GM12872 (cell line): ENCODE data around the gene SLC10A6.

Source experiments
- CTCF ChIP-seq: IDR thresholded peaks from 3 replicates; pipeline ENCODE4 v1.5.1; 2011; ENCODE audit warnings: low read depth, mild to moderate bottlenecking, low read length, moderate library complexity; ENCODE audit not compliant: insufficient read depth

SLC10A6 gene

GRCh38 chr4:86857341-86858052, 8.3 kb upstream of the SLC10A6 start:
- no peak for TF ChIP-seq CTCF

GRCh38 chr4:86856896-86857295, 7.7 kb upstream of the SLC10A6 start:
- TF ChIP-seq CTCF, result no peak

- no peak for TF ChIP-seq CTCF
Observed at GRCh38 chr4:86855572-86855971, 6.4 kb upstream of the SLC10A6 start.

- no peak for TF ChIP-seq CTCF
Observed at GRCh38 chr4:86853209-86853608, 4.0 kb upstream of the SLC10A6 start.

- no peak for TF ChIP-seq CTCF
Observed at GRCh38 chr4:86848136-86848535, 1.0 kb downstream of the SLC10A6 start.

GRCh38 chr4:86847571-86847970, 1.6 kb downstream of the SLC10A6 start:
- no peak for TF ChIP-seq CTCF

GRCh38 chr4:86846921-86847320, 2.3 kb downstream of the SLC10A6 start:
- no peak for TF ChIP-seq CTCF
